Activated naive CD4-positive, alpha-beta T cell treated with anti-CD3 and anti-CD28 coated beads, Interleukin-2, amount 10 ng/mL, durations not matched to agents 7 days and 5 days (primary cell): ENCODE measurements around the gene RETREG2.
A peak's percentile ranks its signal among the peaks of the same experiment; 100 is the strongest.
"Not testable (repeated sequence)": the region's sequence is repeated elsewhere in the genome, so short reads cannot be mapped to it uniquely, and the experiment has no call there.

Experiments used
- CTCF ChIA-PET: fragments of 350-600 bp; sonication (Branson Sonifier 250); formaldehyde crosslinking; loops from one replicate; lab custom pipeline; 2021; ENCODE audit warnings: antibody characterized with exemption; lab: Charles Lee
- DNase-seq: peaks from one replicate; pipeline ENCODE4 v3.0.0-alpha.2; 2020
- H3K27ac Mint-ChIP-seq: one replicate; pipeline ENCODE4 v1.8.0; 2021; ENCODE audit warnings: mild to moderate bottlenecking, moderate library complexity, mixed read lengths
- H3K27me3 Mint-ChIP-seq: one replicate; pipeline ENCODE4 v1.8.0; 2021; ENCODE audit warnings: mild to moderate bottlenecking, mixed read lengths
- H3K36me3 Mint-ChIP-seq: one replicate; pipeline ENCODE4 v1.8.0; 2021; ENCODE audit warnings: mixed read lengths
- H3K4me1 Mint-ChIP-seq: one replicate; pipeline ENCODE4 v1.8.0; 2021; ENCODE audit warnings: mixed read lengths
- H3K4me3 Mint-ChIP-seq: one replicate; pipeline ENCODE4 v1.8.0; 2021; ENCODE audit warnings: mild to moderate bottlenecking, moderate library complexity, mixed read lengths
- H3K9me3 Mint-ChIP-seq: one replicate; pipeline ENCODE4 v1.8.0; 2021; ENCODE audit warnings: mixed read lengths

Gene RETREG2

GRCh38 chr2:219186754-219187456 lies 8.8 kb downstream of the RETREG2 start:
- Mint-ChIP-seq H3K9me3 (no peaks in the 10 kb centered on the region), H3K36me3 (peaks cover 39% of the 10 kb centered on the region), H3K4me3 (no peak overlapping the region), H3K4me1 (peaks cover 23% of the 10 kb centered on the region), H3K27me3 (no peaks in the 10 kb centered on the region), H3K27ac (no peak overlapping the region)
- no peak for DNase-seq
- CTCF ChIA-PET, result no interaction called here

- no peak overlapping the region for H3K27ac Mint-ChIP-seq
- H3K4me3 Mint-ChIP-seq, result no peak overlapping the region
- CTCF ChIA-PET, result interaction anchor here (0.6 to 1.7 kb wide), 3 partner anchors 16 to 103 kb away, joined by 3 read pairs; no protein-coding TSS in a partner anchor
- peaks cover 8% of the 10 kb centered on the region for H3K4me1 Mint-ChIP-seq
- H3K9me3 Mint-ChIP-seq, result peaks cover 4% of the 10 kb centered on the region
- peaks cover 33% of the 10 kb centered on the region for H3K27me3 Mint-ChIP-seq
- DNase-seq, result no peak
- H3K36me3 Mint-ChIP-seq, result no peaks in the 10 kb centered on the region
These were observed 19.3 kb downstream of the RETREG2 start for GRCh38 chr2:219197388-219197787.

- Mint-ChIP-seq H3K27ac (no peak overlapping the region), H3K27me3 (peaks cover 33% of the 10 kb centered on the region), H3K4me1 (peaks cover 8% of the 10 kb centered on the region), H3K36me3 (peaks cover 3% of the 10 kb centered on the region), H3K4me3 (no peak overlapping the region), H3K9me3 (peaks cover 4% of the 10 kb centered on the region)
- DNase-seq, result no peak
- CTCF ChIA-PET, result interaction anchor here (0.7 kb wide), 1 partner anchor 35 kb away, joined by 3 read pairs; no protein-coding TSS in a partner anchor
These were observed 20.9 kb downstream of the RETREG2 start for GRCh38 chr2:219198974-219199373.

- Mint-ChIP-seq H3K4me1 (peaks cover 8% of the 10 kb centered on the region), H3K9me3 (peaks cover 7% of the 10 kb centered on the region), H3K4me3 (no peak overlapping the region), H3K27ac (no peak overlapping the region), H3K27me3 (peaks cover 33% of the 10 kb centered on the region), H3K36me3 (peaks cover 3% of the 10 kb centered on the region)
- DNase-seq, result no peak
- CTCF ChIA-PET, result interaction anchor here (1.0 to 1.4 kb wide), 2 partner anchors 100 to 170 kb away, joined by 3 to 4 read pairs; no protein-coding TSS in a partner anchor
These were observed 21.6 kb downstream of the RETREG2 start for GRCh38 chr2:219199470-219200211.

GRCh38 chr2:219200502-219201326 lies 22.6 kb downstream of the RETREG2 start:
- CTCF ChIA-PET, result interaction anchor here (1.0 to 1.4 kb wide), 2 partner anchors 98 to 171 kb away, joined by 3 to 4 read pairs; no protein-coding TSS in a partner anchor
- not testable (repeated sequence) for DNase-seq
- H3K4me1 Mint-ChIP-seq, result peaks cover 14% of the 10 kb centered on the region

GRCh38 chr2:219201331-219201730 lies 23.3 kb downstream of the RETREG2 start:
- not testable (repeated sequence) for H3K4me3 Mint-ChIP-seq

More at GRCh38 chr2:219200502-219201326, 22.6 kb downstream of the RETREG2 start:
- H3K36me3 Mint-ChIP-seq, H3K9me3 Mint-ChIP-seq: not testable (repeated sequence)
- H3K4me3 Mint-ChIP-seq, result peak overlapping the region; percentile 16
- H3K27me3 Mint-ChIP-seq, result peaks cover 30% of the 10 kb centered on the region
- peak overlapping the region; percentile 86 for H3K27ac Mint-ChIP-seq

GRCh38 chr2:219204425-219205164 lies 26.5 kb downstream of the RETREG2 start:
- no peak for DNase-seq
- peaks cover 7% of the 10 kb centered on the region for H3K9me3 Mint-ChIP-seq
- peaks cover 48% of the 10 kb centered on the region for H3K4me1 Mint-ChIP-seq
- H3K27ac Mint-ChIP-seq, result no peak overlapping the region
- peaks cover 23% of the 10 kb centered on the region for H3K36me3 Mint-ChIP-seq
- peaks cover 5% of the 10 kb centered on the region for H3K27me3 Mint-ChIP-seq
- CTCF ChIA-PET, result interaction anchor here (1.0 to 1.2 kb wide), 2 partner anchors 15 to 90 kb away, joined by 4 read pairs; no protein-coding TSS in a partner anchor
- no peak overlapping the region for H3K4me3 Mint-ChIP-seq

More at GRCh38 chr2:219201331-219201730, 23.3 kb downstream of the RETREG2 start:
- peaks cover 24% of the 10 kb centered on the region for H3K27me3 Mint-ChIP-seq
- not testable (repeated sequence) for H3K36me3 Mint-ChIP-seq, DNase-seq, H3K27ac Mint-ChIP-seq, H3K9me3 Mint-ChIP-seq
- H3K4me1 Mint-ChIP-seq, result peaks cover 21% of the 10 kb centered on the region
- CTCF ChIA-PET, result interaction anchor here (1.4 kb wide), 1 partner anchor 172 kb away, joined by 4 read pairs; no protein-coding TSS in a partner anchor

GRCh38 chr2:219205165-219205538 lies 27.1 kb downstream of the RETREG2 start:
- H3K27me3 Mint-ChIP-seq, result peaks cover 4% of the 10 kb centered on the region
- DNase-seq, result no peak
- peaks cover 27% of the 10 kb centered on the region for H3K36me3 Mint-ChIP-seq
- CTCF ChIA-PET, result interaction anchor here (1.4 kb wide), 2 partner anchors 33 to 86 kb away, joined by 4 to 12 read pairs; no protein-coding TSS in a partner anchor
- peaks cover 7% of the 10 kb centered on the region for H3K9me3 Mint-ChIP-seq
- no peak overlapping the region for H3K27ac Mint-ChIP-seq
- peaks cover 53% of the 10 kb centered on the region for H3K4me1 Mint-ChIP-seq
- no peak overlapping the region for H3K4me3 Mint-ChIP-seq

GRCh38 chr2:219205981-219206327 lies 27.9 kb downstream of the RETREG2 start:
- Mint-ChIP-seq H3K4me1 (peaks cover 53% of the 10 kb centered on the region), H3K27ac (peak overlapping the region; percentile 98)

GRCh38 chr2:219206328-219207133 lies 28.5 kb downstream of the RETREG2 start, which contains the start of gene ZFAND2B:
Gene ZFAND2B (plus strand): TSS chr2:219206782. CDS start chr2:219206988, 206 bp downstream.
- DNase-seq, result peak; percentile 95
- H3K27me3 Mint-ChIP-seq, result no peaks in the 10 kb centered on the region
- peaks cover 32% of the 10 kb centered on the region for H3K36me3 Mint-ChIP-seq
- H3K4me3 Mint-ChIP-seq, result peak within 1 kb of the TSS; percentile 87
- peaks cover 57% of the 10 kb centered on the region for H3K4me1 Mint-ChIP-seq
- CTCF ChIA-PET, result interaction anchor here (0.6 to 1.9 kb wide), 13 partner anchors 10 to 177 kb away, joined by 3 to 12 read pairs (median 5); partner anchors contain the start of genes CNPPD1, GLB1L, NHEJ1 and STK16
- peak within 1 kb of the TSS; percentile 98 for H3K27ac Mint-ChIP-seq
- H3K9me3 Mint-ChIP-seq, result peaks cover 2% of the 10 kb centered on the region

More at GRCh38 chr2:219205981-219206327, 27.9 kb downstream of the RETREG2 start:
- H3K4me3 Mint-ChIP-seq, result peak overlapping the region; percentile 87
- no peak for DNase-seq
- peaks cover 4% of the 10 kb centered on the region for H3K9me3 Mint-ChIP-seq
- no peaks in the 10 kb centered on the region for H3K27me3 Mint-ChIP-seq
- H3K36me3 Mint-ChIP-seq, result peaks cover 27% of the 10 kb centered on the region
- CTCF ChIA-PET, result interaction anchor here (0.8 to 1.9 kb wide), 11 partner anchors 10 to 89 kb away, joined by 3 to 12 read pairs (median 6); partner anchors contain the start of genes CNPPD1, GLB1L, NHEJ1 and STK16

- H3K27me3 Mint-ChIP-seq, result no peaks in the 10 kb centered on the region
- H3K36me3 Mint-ChIP-seq, result peaks cover 35% of the 10 kb centered on the region
- peak overlapping the region; percentile 87 for H3K4me3 Mint-ChIP-seq
- DNase-seq, result no peak
- H3K9me3 Mint-ChIP-seq, result peaks cover 2% of the 10 kb centered on the region
- CTCF ChIA-PET, result interaction anchor here (0.7 to 6.8 kb wide), 7 partner anchors 31 to 93 kb away, joined by 3 to 70 read pairs (median 7); partner anchors contain the start of genes CNPPD1, NHEJ1 and SLC23A3
- H3K27ac Mint-ChIP-seq, result peak overlapping the region; percentile 98
- peaks cover 65% of the 10 kb centered on the region for H3K4me1 Mint-ChIP-seq
These were observed 29.2 kb downstream of the RETREG2 start for GRCh38 chr2:219207134-219207883.
